ENCODE measurements around the gene ZBED4.

DNA sequence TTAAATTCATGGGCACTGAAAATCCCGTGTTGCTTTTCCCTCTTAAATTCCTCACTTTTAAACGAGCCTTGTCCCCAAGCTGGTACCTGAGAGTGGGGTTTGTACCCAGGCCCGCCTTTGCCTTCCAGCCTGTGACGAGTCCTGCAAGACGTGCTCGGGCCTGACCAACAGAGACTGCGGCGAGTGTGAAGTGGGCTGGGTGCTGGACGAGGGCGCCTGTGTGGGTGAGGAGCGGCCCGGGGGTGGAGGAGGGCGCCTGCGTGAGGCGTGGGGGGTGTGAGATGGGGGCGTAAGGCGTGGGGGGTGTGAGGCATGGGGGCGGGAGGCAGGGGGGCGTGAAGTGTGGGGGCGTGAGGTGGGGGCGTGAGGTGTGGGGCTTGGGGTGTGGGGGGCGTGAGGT is 68.8 kb downstream of the ZBED4 start:
- TF ChIP-seq, protein P1, sequence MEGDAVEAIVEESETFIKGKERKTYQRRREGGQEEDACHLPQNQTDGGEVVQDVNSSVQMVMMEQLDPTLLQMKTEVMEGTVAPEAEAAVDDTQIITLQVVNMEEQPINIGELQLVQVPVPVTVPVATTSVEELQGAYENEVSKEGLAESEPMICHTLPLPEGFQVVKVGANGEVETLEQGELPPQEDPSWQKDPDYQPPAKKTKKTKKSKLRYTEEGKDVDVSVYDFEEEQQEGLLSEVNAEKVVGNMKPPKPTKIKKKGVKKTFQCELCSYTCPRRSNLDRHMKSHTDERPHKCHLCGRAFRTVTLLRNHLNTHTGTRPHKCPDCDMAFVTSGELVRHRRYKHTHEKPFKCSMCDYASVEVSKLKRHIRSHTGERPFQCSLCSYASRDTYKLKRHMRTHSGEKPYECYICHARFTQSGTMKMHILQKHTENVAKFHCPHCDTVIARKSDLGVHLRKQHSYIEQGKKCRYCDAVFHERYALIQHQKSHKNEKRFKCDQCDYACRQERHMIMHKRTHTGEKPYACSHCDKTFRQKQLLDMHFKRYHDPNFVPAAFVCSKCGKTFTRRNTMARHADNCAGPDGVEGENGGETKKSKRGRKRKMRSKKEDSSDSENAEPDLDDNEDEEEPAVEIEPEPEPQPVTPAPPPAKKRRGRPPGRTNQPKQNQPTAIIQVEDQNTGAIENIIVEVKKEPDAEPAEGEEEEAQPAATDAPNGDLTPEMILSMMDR (IDR thresholded peaks at IDR 0.05; ENCODE audit: low read depth, low read length, poor library complexity, severe bottlenecking) = no peak
- TF ChIP-seq EZH2phosphoT487 (IDR thresholded peaks at IDR 0.05; ENCODE audit: borderline replicate concordance, low read length) = no peak
